GM19452 (cell line): ENCODE results near the gene BACH2.
"Not testable (repeated sequence)": the region's sequence is repeated elsewhere in the genome, so short reads cannot be mapped to it uniquely, and the experiment has no call there.

Experiments used
- ATAC-seq: cut with Tn5 transposase; IDR thresholded peaks from one replicate; pipeline ENCODE4 v1.9.1; 2021; ENCODE audit not compliant: unreplicated experiment

The BACH2 gene

DNA sequence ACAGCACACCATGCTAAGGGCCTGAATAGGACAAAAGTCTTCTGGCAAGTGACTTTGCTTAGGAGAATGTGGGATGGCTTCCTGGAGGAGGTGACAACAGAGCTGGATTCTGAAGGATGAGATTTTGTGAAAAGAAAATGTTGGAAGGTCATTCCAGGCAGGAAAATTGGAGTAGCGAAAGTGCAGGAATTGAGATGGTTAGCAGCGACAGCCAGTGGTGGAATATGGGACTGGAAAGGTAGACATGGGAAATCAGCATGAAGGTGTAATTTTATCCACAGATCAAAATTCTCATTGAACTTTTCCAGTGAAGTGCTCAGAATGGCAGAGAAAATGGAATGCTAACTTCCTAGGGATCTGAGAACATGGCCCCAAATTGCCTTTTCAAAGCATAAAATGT, 5.7 kb upstream of the BACH2 start:
- no peak for ATAC-seq

DNA sequence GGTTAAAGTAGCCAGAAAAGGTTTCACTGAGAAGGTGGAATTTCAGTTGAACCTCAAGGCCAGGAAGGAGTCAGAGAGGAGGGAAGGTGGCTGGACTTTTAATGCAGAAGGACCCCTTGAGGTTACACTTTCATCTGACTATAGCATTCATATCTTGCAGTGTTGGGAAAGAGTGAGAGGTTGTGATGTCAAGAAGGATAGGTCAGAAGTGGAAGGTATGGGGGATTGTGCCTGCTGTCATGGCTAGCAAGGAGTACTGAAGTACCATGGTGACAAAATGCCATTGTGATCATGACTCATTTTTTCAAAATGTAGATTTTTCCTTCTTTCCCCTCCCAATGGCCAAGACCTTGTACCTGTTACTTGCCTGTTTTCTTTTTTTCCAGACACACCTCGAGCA, 5.2 kb upstream of the BACH2 start:
- ATAC-seq = no peak

DNA sequence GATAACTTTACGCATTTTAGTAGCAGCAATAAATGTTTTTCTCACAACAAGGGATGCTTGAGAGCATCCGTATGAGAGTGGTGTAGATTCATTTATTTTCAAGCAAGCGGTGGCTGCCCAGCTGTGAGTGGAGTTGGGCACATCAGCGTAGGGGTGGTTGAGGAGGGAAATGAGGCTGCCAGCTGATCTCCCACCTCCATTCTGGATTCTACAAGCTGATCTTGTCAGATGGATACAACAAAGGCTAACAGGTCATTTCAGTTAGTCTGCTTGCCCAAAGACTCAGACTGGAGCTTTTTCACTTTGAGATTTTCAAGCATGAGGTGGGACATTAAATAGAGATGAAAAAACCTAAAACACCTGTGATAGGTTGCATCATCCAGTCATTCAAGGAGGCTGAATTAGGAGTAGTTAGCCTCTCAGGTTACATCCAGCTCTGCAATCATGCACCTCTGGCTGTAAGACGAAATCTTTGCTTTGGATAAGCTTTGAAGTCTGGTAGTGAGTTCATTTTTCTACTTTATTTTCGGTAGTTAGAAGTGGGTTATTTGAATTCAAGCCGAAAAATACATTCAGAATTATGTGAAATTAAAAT, 1.9 kb upstream of the BACH2 start:
- ATAC-seq = no peak

DNA sequence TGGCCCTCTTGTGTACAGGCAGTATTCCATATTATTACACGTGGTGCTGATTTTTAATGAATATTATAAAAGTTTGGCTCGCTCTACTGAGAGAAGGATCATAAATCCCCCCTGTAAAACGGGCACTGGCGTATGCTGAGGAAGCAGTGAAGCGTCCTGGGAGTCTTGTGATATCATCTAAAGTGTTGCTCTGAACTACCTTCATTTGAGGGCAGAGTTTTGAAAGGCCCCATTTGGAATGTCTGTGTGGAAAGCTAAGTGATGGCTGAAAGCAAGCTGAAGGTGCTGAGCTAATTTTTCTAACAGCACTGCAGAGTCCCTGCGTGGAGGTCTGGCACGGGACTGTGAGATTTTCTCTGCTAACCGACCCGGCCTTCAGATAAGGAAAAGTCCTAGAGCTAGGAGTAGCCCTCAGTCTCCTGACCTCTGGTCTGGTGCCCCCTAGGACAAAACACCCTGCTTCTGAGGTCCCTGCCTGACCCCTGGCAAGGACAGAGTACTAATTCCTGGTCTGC, 1.3 kb upstream of the BACH2 start:
- no peak for ATAC-seq

DNA sequence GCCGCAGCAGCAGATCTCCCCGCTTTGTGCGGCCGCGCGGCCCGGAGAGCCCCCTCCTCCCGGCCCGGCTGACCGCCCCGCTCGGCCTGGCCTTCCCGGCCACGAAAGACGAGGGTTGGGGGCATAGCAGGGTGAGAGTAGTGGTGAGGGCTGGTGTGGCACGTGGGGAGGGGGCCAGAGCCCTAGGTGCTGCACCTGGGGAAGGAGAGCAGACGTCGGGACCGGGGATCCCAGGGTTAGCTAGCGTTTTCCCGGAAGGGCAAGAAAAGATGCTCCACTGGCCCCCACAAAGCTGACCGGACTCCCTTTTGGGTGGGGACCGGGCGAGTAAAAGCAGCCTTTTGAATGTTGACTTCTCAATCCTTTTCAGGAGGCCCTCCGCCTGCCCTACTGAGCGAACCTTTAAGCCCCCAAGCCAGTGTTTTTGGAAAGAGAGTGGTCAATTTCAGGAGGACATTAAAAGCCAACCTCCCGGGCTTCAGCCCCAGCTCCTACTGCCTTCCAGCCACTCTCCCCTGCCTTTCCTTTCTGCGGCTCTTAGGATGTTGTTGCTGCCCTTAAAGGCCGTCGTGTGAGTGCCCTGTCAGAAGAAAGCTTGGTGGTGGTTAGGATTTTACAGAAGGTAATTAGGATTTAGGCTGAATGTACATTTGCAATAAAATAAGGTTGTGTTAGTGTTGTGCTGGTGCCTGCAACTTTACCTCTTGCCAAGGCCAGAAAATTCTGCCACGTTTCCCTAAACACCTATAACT, 648 bp upstream of the BACH2 start:
- no peak for ATAC-seq

DNA sequence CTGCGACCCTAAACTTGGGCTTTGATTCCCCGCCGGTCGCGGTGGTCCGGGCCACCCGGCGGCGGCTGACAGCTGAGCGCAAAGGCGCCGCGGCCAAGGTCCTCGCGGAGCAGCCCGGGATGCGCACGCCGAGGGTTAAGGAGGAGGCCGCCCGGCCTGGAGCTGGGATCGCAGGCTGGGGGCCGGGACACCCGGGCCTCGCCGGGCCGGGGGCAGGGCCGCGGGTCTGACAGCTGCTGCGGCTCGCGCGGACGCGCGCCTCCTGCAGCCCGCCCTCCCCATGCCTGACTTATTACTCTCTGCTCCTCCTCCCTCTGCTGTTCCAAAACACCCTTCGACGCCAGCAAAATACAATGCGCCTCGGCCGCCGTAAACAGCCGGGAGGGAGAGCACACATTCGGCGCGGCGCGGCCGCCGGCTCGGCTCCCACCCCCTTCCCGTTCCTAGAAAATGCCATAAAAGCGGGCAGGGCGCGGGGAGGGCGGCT, 746 bp downstream of the BACH2 start:
- peak; percentile 48 for ATAC-seq

DNA sequence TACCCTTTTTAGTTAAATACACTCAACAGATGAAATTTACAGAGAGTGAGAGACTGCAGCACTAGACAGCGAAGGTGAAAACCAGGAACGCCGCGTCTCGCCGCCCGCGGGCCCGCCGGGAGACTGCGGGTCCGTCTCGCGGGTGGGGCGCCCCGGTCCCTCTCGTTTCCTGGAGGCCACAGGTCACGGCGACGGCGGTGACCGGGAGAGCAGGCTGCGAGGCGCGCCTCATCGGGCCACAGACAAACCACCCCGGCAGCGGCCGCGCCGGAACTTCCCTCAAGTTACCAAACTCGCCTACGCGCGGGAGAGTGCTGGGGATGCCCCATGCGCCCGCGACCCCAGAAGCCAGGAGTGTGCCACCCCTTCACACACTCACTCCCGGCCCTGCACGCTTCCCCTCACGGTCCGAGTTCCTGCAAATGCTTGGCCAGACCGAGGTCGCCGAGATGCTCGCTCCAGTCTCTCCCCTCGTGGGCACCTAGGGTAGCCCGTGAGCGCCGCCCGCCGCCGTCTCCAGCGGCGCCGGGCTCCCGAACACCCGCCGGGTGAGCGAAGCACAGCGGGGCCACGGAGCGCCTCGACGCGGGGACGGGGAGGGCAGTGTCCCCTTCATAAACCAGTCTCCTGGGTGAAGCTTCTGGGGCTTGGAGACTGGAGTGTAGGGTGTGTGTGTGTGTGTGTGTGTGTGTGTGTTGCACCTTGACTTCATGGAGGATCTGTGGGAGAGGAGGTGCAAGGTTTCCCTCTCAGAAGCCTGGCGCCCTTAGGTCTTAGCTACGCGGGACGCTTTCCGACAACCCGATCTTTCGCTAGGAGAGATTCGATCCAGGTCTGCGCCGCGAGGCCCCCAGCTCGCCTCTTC, 1.4 kb downstream of the BACH2 start:
- peak; percentile 18 for ATAC-seq

DNA sequence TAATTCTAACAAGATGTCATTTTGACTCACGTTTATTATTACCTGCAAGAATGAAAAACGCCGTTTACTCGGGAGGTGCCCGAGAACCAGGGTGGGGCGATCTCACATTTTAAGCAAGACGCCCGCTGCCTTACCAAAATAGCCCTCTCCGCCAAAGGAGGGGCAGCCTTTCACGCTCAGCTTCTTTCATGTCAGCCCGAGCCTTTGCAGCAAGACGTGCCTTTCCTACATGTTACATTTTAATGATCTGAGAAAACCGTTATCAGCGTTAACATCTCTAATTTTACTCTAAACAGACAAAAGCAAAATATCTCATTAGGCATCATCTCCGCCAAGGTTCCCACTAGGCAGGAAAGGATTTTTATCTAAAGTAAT, 2.0 kb downstream of the BACH2 start:
- ATAC-seq = no peak

DNA sequence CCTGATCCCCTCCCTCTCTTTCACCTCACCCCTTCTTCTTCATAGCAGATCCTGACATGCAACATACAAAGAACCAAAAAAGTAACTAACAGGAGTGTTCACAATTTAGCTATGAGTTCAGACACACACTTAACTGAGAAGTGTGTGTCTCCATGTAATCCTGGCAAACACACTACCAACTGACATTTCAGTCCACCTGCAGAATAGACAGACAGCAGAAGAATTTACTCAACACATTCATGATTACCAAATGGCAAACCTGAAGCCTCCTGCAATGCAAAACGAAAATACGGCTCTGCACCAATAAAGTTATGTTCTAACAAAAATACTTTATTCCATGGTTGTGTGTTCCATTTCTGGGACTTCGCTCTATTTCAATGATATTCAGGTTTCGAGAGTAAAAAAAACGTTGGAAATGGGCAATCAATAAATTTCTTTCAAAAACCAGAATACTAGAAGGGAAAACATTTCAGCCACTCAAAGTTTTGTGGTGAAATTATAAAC, 2.6 kb downstream of the BACH2 start:
- ATAC-seq = no peak

DNA sequence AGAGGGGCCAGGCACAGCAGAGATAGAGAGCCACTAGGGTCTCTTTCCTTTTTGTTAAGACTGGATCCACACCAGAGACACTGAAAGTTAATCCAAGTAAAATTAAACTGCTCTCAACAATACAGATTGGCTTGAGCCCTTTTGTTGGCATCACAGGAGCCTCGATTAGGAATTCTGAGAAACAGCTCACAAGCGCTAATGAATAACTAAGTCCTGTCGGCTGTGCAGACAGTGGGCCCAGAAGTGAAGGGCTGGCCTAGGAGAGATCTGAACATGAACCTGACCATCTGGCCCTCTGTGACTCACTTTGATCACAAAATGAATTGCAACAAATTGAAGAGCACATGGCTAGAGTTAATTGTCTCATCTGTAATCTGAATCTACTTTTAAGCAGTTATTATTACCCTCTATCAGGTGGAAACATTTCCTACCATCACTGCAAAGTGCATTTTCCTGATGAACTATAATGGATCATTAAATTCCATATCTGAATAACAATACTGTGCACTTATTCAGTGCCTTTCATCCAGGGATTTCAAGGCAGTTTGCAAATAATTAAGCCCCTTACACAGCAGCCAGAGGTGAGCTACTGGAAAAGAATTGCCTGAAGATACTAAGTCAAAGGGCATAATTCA, 3.2 kb downstream of the BACH2 start:
- ATAC-seq = no peak

DNA sequence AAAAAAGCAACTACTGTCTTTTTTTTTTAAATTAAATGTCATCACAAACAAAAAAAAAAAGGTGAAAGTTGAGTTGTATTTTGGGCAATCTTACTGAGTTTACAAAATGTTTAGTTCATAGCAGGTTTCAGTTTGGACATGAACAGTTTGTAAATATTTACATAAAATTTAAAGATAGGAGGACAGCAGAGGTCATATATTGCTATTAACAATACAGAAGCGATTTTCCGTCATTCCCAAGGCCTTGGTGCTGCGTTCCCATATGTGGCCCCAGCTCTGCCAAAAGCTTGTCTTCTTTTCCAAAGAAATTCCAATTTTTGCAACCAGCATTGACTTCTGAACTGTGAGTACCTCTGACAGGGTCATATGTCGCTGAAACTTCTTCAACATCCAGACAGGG, 5.1 kb downstream of the BACH2 start:
- ATAC-seq = no peak

DNA sequence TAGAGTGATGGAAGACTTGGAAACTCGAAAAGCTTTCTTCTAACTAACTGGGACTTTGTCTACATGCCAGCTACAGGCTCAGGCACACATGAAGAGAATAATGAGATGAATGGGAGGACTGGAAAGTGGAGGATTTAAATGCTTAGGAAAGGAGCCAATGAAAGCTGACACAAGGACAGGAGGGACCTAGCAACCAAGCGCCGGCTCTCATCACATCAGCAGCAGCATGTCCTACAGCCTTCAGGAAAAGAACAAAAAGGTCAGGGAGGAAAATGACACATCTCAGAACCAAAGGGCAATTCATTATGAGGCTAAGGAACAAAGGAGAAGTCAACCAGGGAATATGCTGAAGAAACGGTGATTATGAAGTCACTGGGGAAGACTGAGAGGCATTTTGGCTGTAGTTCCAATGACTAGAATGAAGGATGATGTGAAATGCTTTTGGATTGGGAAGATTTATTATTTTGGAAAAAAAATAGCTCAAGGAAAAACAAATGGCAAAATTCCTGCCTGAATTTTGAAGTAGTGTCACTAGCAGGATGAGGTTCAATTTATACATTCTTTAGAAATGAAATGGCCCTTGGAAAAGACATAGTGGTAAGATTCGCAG, 5.7 kb downstream of the BACH2 start:
- no peak for ATAC-seq

DNA sequence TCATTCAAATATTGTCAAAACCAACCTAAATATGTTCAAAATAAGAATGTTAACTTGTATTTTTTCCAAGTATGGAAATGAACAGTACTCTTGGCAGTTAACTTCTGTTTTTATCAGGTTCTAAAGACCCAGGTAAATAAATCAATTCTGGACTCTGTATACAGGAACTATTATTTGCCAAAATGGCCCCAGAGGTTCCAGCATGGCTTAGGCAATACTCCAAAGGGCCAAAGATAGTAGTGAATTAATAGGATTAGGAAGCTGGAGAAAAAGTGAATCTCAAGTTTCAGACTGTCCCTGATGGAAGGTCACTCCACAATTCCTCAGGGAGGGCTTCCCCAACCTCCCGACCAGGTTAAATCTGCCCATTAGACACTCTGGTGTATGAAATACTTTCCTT, 6.7 kb downstream of the BACH2 start:
- ATAC-seq = no peak

DNA sequence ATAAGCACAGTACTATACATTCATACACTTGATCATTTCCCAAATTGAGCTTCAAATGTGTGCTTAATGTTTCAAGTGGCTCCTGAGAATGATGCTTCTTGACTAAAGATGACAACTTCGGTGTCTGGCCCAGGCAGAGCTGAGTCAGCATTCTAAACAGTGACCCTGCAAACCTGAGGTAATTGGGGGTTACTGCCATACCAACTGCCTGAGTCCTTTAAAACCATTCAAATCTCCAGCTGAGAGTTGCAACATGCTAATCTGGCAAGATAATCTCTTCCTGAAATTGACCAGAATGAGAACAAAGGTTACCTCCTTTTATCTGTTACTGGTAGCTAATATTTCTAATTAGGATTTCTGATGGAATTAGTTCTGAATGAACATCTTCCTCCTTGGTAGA, 8.2 kb downstream of the BACH2 start:
- no peak for ATAC-seq

DNA sequence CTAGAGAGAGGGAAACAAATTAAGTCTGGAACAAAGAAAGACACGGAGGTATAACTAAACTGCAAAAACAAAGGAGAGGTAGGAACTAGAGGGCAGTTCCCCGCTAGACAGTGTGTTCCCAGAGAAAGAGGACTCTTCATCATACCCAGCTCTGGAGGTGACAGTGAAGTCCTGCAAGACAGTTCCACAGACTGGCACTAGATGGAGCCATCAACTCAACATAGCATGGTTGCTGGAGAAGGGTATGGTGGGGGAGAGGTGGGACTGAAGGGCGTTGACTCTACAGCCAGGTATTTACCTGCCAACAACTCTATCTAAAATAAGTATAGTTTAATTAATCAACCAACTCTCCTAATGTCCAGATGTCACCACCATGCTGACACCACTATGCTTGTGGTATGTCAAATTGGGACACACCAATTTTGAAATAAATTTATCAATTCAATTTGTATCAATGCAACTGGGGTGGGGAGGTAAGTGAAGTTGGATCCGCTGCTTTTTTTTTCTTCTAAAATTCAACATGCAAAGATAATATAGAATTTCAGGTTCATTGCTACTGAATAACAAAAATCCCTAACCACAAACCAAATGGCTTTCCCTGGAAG, 9.7 kb downstream of the BACH2 start:
- no peak for ATAC-seq

DNA sequence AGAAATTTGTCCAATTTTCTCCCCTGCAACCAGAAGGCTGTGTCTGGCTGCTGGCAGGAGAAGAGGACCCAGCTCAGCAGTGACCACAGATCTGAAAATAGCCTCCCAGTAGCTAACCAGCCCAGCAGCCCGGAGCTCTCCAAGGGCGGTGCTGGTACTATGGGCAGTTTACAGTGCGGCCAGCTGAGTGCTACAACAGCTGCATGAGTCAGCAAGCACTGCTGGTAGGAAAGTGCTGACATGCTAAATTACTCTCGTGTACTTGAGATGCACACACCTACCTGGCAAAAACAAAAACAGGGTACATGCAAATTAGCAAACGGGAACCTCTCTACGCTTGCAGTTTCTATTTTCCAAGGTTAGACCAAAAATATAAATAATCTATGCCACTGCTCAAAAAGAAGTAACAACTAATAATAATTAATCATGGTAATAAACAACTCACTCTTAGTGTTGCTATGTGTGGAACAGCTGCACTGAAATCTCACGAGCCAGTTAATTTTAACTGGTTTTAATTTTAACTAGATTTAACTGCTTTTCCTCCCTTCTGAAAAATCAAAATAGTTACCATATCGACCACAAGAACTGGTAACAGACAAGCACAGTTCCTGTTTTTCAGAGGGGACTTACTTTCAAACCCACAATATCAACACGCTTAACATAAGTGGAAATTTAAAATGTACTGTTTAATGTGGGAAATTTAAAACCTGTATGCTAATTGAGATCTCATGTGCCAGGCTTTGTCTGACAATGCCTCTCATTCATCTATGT, 10.8 kb downstream of the BACH2 start:
- peak; percentile 76 for ATAC-seq

DNA sequence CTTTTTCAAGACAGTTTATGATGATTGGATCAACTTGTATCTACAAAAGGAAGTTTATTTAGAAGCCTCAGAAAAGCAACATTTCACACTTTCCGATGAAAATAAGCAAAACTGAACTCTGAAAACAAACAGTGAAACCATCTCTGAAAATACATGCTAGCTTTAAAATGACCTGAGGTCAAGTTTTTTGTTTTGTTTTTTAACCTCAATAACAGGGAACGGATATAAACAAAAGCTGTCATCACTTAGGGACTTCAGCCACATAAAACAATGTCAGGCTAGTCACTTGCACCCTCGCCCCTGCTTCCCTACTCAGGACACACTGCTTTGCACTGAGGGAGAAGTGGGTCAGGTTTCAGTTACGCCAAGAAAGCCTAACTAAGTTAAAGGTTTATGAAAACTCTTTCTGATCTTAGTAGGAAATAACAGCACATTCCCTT, 11.6 kb downstream of the BACH2 start:
- ATAC-seq = peak; percentile 41

DNA sequence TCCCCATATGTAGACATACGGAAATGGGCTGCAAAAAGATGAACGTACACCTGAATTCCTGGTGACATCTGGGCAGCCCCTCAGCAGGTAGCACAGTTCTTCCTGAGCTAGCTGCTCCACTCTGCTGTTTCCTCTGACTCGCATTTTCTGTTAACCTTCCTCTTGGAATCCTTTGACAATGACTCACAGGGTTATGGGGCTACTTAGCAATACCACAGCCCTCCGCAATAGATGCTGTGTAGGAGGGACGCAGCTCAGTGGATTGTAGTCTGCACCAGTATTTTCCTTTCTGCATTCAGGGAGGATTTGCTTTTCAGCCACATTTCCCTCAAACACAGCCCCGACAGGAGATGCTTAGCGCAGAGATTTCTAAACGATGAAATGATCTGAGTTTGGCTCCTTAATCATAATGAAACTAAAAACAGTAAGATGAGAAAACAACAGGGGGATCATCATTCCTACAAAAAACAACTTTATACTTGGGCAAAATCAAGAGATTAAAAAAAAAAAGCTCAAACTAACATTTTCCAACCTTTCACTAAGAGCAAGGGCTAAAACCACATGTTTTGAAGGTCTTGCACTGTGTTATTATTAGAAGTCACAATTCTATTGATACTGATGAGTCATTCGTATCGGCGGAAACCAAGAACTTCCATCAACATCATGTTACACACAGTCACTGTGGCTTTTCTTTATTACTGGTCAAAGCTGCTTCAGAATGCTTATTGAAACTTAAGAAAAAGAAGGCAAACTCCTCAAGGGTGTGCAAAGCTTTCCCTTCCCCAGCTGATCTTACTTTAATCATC, 12.2 kb downstream of the BACH2 start:
- ATAC-seq = peak; percentile 71

DNA sequence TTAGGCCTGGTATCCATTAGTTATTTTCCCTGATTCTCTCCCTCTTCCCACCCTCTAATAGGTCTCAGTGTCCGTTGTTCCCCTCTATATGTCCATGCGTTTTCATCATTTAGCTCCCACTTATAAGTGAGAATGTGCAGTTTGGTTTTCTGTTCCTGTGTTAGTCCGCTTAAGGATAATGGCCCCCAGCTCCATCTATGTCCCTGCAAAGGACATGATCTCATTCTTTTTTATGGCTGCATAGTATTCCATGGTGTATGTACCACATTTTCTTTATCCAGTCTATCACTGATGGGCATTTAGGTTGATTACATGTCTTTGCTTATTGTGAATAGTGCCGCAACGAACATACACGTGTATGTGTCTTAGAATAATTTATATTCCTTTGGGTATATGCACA, 14.4 kb downstream of the BACH2 start:
- ATAC-seq = not testable (repeated sequence)
